ENCODE measurements around the gene ST8SIA5. TPM values are rescaled to one million over a fixed set of nuclear protein-coding genes. Genes with fewer than 3 reads are reported as not detected.

Gene ST8SIA5
- total and polyA plus RNA-seq, 9 of the 15 experiments (the other 6 are each of a cell fraction or from before 2014, with no cell fraction given): 0.03 to 0.33 (median 0.06) TPM; not detected in 5

- TF ChIP-seq SFPQ (IDR thresholded peaks at IDR 0.05; ENCODE audit: low read depth, low read length): no peak
- TF ChIP-seq CBFA2T2 (conservative IDR thresholded peaks at IDR 0.05): no peak
- TF ChIP-seq BRD4 (IDR thresholded peaks at IDR 0.05): no peak
- no peak for TF ChIP-seq FUS (optimal IDR thresholded peaks at IDR 0.05; ENCODE audit: low read depth, low read length)
- TF ChIP-seq DIDO1 (tag; IDR thresholded peaks at IDR 0.05; ENCODE audit: low read depth): no peak
- TF ChIP-seq CHD2 (IDR thresholded peaks at IDR 0.05; ENCODE audit: low read depth, low read length): no peak
- no peak for TF ChIP-seq ZC3H4 (CRISPR knock-in tag; IDR thresholded peaks at IDR 0.05; ENCODE audit: borderline replicate concordance)
- no peak for TF ChIP-seq THRAP3 (IDR thresholded peaks at IDR 0.05; ENCODE audit: borderline replicate concordance)
- TF ChIP-seq ZNF133 (CRISPR knock-in tag; IDR thresholded peaks at IDR 0.05): no peak
- no peak for TF ChIP-seq ATF7 (IDR thresholded peaks at IDR 0.05)
- no peak for TF ChIP-seq SNRNP70 (optimal IDR thresholded peaks at IDR 0.05; ENCODE audit: low read depth, low read length)
- no peak for TF ChIP-seq ZNF165 (CRISPR knock-in tag; IDR thresholded peaks at IDR 0.05; ENCODE audit: borderline replicate concordance)
These were observed 114.3 kb downstream of the ST8SIA5 start (continued) for GRCh38 chr18:46642561-46642960.

- Histone ChIP-seq H3K9ac (ENCODE audit: insufficient read depth in 1 of 2, low read depth in 2 of 2, low read length in 2 of 2) (no peak overlapping the region), H3K79me2 (ENCODE audit: control insufficient read depth, insufficient read depth, low read length) (no peaks in the 10 kb centered on the region), H3K27me3 (ENCODE audit: control insufficient read depth in 2 of 2, insufficient read depth in 2 of 2, low read length in 2 of 2) (peaks cover 0 to 7% of the 10 kb centered on the region in 2 experiments; a peak in 1 of 5 replicates), H3K27ac (ENCODE audit: extremely low read depth, low read depth, low read length) (no peak overlapping the region), H3K9me1 (ENCODE audit: control insufficient read depth, insufficient read depth, low read length) (no peaks in the 10 kb centered on the region), H3K4me1 (replicated peaks in 1 of 2; ENCODE audit: control insufficient read depth in 2 of 2, insufficient read depth in 2 of 2, low read length in 2 of 2) (no peaks in the 10 kb centered on the region; a peak in 1 of 5 replicates), H4K20me1 (replicated peaks; ENCODE audit: control insufficient read depth, insufficient read depth, low read length) (no peaks in the 10 kb centered on the region), H3K36me3 (ENCODE audit: control insufficient read depth, insufficient read depth, low read length) (no peaks in the 10 kb centered on the region), H2AFZ (ENCODE audit: low read depth, low read length) (no peak overlapping the region), H3K4me3 (no peak overlapping the region), H3K4me2 (ENCODE audit: insufficient read depth, low read length) (no peak overlapping the region), H3K9me3 (replicated peaks; ENCODE audit: control insufficient read depth, insufficient read depth, low read depth, low read length) (no peaks in the 10 kb centered on the region)
- intact Hi-C loops (cut with micrococcal nuclease): no loop called here
- no peak for FAIRE-seq
- in situ Hi-C loops (cut with MboI): no loop called here
- BruUV-seq (replicated peaks): no TSS peak
- ChIA-PET CTCF (ENCODE audit: low intra/inter-chr PET ratio) (no interaction called here), POLR2A (no interaction called here)
- 8% methylated on average over 6 of the region's 7 CpGs for WGBS (ENCODE audit: insufficient coverage, low coverage, missing lambda C conversion rate)
- ATAC-seq: no peak
- DNase-seq (ENCODE audit: extremely low read depth in 1 of 4, low spot score in 3 of 4): no peak
- no peak for TF ChIP-seq ZNF217 (CRISPR knock-in tag; IDR thresholded peaks at IDR 0.05)
- TF ChIP-seq ZMIZ1 (IDR thresholded peaks at IDR 0.05; ENCODE audit: low read depth in 2 of 2, low read length in 2 of 2): no peak
- TF ChIP-seq ZNF764 (CRISPR knock-in tag; IDR thresholded peaks at IDR 0.05; ENCODE audit: low read depth): no peak
- TF ChIP-seq DLX4 (CRISPR knock-in tag; IDR thresholded peaks at IDR 0.05): no peak
- TF ChIP-seq SMC3 (conservative IDR thresholded peaks at IDR 0.05; ENCODE audit: insufficient read depth, low read depth, low read length): no peak
These were observed 114.9 kb downstream of the ST8SIA5 start for GRCh38 chr18:46641917-46642316.
